Measurements from ENCODE around the gene CCDC134.

The CCDC134 gene

DNA sequence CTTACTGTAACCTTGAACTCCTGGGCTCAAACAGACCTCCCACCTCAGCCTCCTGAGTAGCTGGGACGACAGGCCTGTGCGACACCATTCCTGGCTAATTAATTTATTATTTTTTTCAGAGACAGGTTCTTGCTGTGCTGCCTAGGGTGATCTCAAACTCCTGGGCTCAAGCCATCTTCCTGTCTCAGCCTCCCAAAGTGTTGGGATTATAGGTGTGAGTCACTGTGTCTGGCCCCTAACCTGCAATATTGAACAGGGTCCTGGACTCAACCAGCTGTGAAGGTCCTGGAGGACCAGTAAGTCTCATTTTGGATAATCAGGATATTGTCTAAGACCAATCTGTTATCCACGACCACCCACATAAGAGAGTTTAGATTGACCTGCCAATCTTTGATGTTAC is 15.2 kb downstream of the CCDC134 start:
- H3K4me3 ChIP-seq (replicated peaks; ENCODE audit: low read depth, low read length) = no peak overlapping the region
- TF ChIP-seq CTCF (IDR thresholded peaks at IDR 0.05; ENCODE audit: low read length, missing control alignments) = no peak
- DNase-seq (ENCODE audit: low read depth) = no peak

GRCh38 chr22:41816241-41816640 is 15.8 kb downstream of the CCDC134 start:
- TF ChIP-seq CTCF (IDR thresholded peaks at IDR 0.05; ENCODE audit: low read length, missing control alignments) = no peak
- no peak for DNase-seq (ENCODE audit: low read depth)
- H3K4me3 ChIP-seq (replicated peaks; ENCODE audit: low read depth, low read length) = no peak overlapping the region

- H3K4me3 ChIP-seq (replicated peaks; ENCODE audit: low read depth, low read length) = no peak overlapping the region
- DNase-seq (ENCODE audit: low read depth) = no peak
- no peak for TF ChIP-seq CTCF (IDR thresholded peaks at IDR 0.05; ENCODE audit: low read length, missing control alignments)
Measured at GRCh38 chr22:41816871-41817270, 16.4 kb downstream of the CCDC134 start.

DNA sequence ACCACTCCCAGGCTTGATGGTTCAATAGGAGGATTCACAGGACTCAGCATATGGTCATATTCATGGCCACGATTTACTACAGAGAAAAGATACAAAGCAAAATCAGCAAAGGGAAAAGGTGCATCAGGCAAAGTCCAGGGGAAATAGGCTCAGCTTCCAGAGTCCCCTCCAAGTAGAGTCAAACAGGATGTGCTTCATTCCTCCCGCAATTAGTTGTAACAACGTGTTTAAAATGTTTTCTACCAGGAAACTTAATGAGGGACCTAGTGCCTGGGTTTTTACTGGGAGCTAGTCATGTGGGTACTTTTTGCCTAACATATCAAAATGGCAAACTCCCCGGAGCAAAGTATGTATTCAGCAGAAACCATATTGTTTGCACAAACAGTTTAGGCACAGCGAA is 17.5 kb downstream of the CCDC134 start:
- no peak overlapping the region for H3K4me3 ChIP-seq (replicated peaks; ENCODE audit: low read depth, low read length)
- TF ChIP-seq CTCF (IDR thresholded peaks at IDR 0.05; ENCODE audit: low read length, missing control alignments) = no peak
- DNase-seq (ENCODE audit: low read depth) = no peak

DNA sequence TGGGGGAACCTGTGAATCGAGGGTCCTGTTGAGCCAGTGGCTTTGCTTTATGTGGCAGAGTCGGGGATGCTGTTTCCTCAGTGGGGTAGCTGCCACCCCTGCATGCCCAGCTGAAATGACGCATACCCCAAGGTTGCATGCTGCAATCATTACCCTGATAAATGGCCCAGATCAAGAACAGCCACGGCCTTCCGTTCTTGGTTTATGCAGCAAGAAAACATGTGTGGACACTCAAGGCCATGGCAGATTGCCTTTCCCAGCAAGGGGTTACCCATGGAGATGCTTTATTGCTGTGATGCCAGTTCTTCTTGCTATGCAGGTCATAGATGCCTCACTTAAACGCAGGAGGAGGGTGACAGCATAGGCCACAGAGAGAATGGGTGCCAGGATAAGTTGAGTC is 18.1 kb downstream of the CCDC134 start:
- H3K4me3 ChIP-seq (replicated peaks; ENCODE audit: low read depth, low read length) = no peak overlapping the region
- no peak for TF ChIP-seq CTCF (IDR thresholded peaks at IDR 0.05; ENCODE audit: low read length, missing control alignments)
- no peak for DNase-seq (ENCODE audit: low read depth)

GRCh38 chr22:41819257-41819656 is 18.8 kb downstream of the CCDC134 start:
- no peak for DNase-seq (ENCODE audit: low read depth)
- no peak overlapping the region for H3K4me3 ChIP-seq (replicated peaks; ENCODE audit: low read depth, low read length)
- no peak for TF ChIP-seq CTCF (IDR thresholded peaks at IDR 0.05; ENCODE audit: low read length, missing control alignments)

- no peak overlapping the region for H3K4me3 ChIP-seq (replicated peaks; ENCODE audit: low read depth, low read length)
Measured at GRCh38 chr22:41820447-41820846, 20.0 kb downstream of the CCDC134 start.

More at GRCh38 chr22:41820447-41820846, 20.0 kb downstream of the CCDC134 start:
- no peak for TF ChIP-seq CTCF (IDR thresholded peaks at IDR 0.05; ENCODE audit: low read length, missing control alignments)
- no peak for DNase-seq (ENCODE audit: low read depth)

All from fibroblast of pulmonary artery (primary cell).